HG02973 (cell line): ENCODE measurements around the gene PTCH1.

Source experiments
- ATAC-seq: cut with Tn5 transposase; IDR thresholded peaks from one replicate; pipeline ENCODE4 v1.9.1; 2021; ENCODE audit warnings: moderate library complexity; ENCODE audit not compliant: unreplicated experiment

Gene PTCH1

DNA sequence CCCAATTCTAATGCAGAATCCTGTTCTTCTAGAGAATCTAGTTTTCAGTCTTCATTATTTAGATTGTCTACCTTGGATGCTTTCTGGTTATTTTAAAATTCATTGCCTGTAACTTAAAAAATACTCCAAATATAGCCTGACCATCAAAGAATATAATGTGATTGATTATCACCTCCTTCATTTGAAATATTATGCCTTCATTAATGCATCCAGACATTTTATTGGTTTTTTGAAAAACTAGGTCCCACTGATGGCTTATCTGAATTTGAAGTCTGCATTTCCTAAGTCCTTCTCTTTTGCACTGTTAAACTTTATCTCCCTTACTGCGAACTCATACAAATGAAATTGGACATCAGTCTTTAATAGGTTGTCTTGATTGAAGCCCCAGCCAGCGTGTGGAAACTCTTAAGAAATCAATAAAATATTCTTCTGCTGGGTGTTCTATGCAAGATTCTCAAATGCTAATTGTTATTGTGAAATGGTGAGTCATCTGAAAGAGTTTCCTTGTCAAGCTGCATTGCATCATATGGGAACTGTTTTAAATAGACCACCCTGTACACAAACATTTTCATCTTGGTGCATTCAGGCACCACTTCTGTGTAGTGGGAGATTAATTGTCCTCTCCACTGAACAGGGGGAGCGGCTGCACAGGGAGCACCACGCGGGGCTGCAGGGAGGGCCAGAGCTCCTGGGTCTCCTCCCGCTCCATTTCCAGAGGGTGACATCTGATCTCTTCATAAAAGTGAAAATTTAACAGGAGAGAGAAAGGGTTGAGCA, 106.9 kb downstream of the PTCH1 start:
- no peak for ATAC-seq

DNA sequence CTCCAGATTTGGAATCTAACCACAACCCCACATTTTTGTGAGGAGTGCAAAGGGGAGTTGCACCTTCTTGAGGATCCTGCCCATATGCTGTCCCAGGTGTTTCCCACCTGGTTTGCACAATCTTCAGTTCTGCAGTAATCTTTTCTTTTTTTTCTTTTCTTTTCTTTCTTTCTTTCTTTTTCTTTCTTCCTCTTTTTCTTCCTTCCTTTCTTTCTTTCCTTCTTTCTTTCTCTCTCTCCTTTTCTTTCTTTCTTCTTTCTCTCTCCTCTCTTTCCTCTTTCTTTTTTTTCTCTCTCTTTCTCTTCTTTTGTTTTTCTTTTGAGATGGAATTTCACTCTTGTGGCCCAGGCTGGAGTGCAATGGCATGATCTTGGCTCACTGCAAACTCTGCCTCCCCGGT, 109.2 kb downstream of the PTCH1 start:
- no peak for ATAC-seq

DNA sequence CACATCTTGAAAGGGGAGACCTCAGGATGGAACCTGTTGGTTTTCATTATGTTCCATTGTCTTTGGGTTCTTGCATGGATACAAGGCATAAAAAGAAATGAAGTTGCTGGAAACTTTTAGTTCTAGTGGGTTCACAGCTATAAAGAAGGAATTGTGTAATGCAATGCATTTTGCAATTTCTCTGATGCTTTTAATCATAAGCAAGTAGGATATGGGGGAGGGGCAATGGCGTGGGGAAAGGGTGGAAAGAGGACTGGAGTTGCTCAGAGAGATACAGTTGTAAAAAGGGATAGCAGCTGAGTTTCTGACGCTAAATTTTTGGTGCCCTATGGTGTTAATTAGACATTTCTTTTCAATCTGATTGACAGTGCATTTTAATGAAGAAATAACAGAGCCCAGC, 110.7 kb downstream of the PTCH1 start:
- ATAC-seq: no peak

DNA sequence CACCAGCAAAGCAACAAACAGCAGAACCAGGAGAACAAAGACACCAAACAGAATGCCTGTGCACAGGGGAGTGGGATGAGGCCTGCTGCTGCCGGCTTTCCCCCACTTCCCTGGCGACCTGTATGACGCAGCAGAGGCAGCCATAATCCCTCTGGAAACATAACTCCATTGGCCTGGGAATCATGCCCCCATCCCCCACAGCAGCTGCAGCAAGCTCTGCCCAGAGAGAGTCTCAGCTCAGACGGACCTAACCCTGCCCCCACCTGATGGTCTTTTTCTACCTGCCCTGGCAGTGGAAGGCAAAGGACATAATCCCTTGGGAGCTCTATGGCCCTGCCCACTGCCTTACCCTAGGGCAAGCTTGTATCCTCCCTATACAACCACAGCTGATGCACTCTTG, 117.5 kb downstream of the PTCH1 start:
- no peak for ATAC-seq
